ENCODE data around the gene TMIGD3.

GRCh38 chr1:111490220-111490619, 13.2 kb downstream of the TMIGD3 start:
- TF ChIP-seq CTCF (IDR thresholded peaks at IDR 0.05; ENCODE audit: insufficient read depth, low read length), result no peak
- no peak for TF ChIP-seq POLR2AphosphoS5 (IDR thresholded peaks at IDR 0.05; ENCODE audit: low read depth)
- no peak for TF ChIP-seq GABPA (IDR thresholded peaks at IDR 0.05; ENCODE audit: low read depth)
- TF ChIP-seq SPI1 (IDR thresholded peaks at IDR 0.05; ENCODE audit: borderline replicate concordance, low read depth), result no peak
- TF ChIP-seq, protein P1, sequence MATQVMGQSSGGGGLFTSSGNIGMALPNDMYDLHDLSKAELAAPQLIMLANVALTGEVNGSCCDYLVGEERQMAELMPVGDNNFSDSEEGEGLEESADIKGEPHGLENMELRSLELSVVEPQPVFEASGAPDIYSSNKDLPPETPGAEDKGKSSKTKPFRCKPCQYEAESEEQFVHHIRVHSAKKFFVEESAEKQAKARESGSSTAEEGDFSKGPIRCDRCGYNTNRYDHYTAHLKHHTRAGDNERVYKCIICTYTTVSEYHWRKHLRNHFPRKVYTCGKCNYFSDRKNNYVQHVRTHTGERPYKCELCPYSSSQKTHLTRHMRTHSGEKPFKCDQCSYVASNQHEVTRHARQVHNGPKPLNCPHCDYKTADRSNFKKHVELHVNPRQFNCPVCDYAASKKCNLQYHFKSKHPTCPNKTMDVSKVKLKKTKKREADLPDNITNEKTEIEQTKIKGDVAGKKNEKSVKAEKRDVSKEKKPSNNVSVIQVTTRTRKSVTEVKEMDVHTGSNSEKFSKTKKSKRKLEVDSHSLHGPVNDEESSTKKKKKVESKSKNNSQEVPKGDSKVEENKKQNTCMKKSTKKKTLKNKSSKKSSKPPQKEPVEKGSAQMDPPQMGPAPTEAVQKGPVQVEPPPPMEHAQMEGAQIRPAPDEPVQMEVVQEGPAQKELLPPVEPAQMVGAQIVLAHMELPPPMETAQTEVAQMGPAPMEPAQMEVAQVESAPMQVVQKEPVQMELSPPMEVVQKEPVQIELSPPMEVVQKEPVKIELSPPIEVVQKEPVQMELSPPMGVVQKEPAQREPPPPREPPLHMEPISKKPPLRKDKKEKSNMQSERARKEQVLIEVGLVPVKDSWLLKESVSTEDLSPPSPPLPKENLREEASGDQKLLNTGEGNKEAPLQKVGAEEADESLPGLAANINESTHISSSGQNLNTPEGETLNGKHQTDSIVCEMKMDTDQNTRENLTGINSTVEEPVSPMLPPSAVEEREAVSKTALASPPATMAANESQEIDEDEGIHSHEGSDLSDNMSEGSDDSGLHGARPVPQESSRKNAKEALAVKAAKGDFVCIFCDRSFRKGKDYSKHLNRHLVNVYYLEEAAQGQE (IDR thresholded peaks at IDR 0.05; ENCODE audit: insufficient replicate concordance, low read depth), result no peak

All from HL-60 (cell line).